ENCODE results near the gene ZNF639. TPM values are rescaled to one million over a fixed set of nuclear protein-coding genes. Genes with fewer than 3 reads are reported as not detected.
A peak's percentile ranks its signal among the peaks of the same experiment; 100 is the strongest.

ZNF639 gene
- total and polyA plus RNA-seq, 9 of the 15 experiments (the other 6 are each of a cell fraction or from before 2014, with no cell fraction given), result 17.6 to 88.1 (median 53.7) TPM

DNA sequence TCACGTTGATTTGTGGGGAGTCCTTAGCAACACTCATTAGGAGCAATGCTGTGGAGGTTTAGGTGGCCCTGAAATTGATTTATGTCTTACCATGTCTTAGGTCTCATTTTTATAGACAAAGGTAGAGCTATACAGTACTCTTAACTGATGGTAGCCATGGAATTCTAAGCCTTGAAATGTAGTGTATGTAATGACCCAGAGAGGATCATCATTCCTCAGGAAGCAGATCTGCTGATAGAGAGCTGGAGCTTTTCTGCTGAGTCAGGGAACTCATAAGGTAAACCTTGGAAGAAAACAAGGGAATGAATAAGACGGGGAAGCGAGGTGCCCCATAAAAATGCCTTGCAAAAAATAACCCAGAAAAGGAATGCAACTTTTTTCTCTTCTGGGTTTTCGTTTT, 34.0 kb upstream of the ZNF639 start (continued):
- TF ChIP-seq TEAD4 (IDR thresholded peaks at IDR 0.05; ENCODE audit: low read length) (peak; percentile 48; the same call in 1 of the 2 replicates), TEAD4 (CRISPR knock-in tag; IDR thresholded peaks at IDR 0.05; ENCODE audit: borderline replicate concordance) (no peak), EWSR1 (IDR thresholded peaks at IDR 0.05; ENCODE audit: borderline replicate concordance, low read depth, partially characterized antibody) (no peak), U2AF1 (optimal IDR thresholded peaks at IDR 0.05; ENCODE audit: low read depth, low read length) (no peak), ELK1 (CRISPR knock-in tag; IDR thresholded peaks at IDR 0.05) (no peak), ZNF140 (CRISPR knock-in tag; IDR thresholded peaks at IDR 0.05) (no peak), HMG20A (CRISPR knock-in tag; conservative IDR thresholded peaks at IDR 0.05) (no peak), ZNF717 (CRISPR knock-in tag; IDR thresholded peaks at IDR 0.05) (no peak), RBM17 (IDR thresholded peaks at IDR 0.05; ENCODE audit: borderline replicate concordance, low read depth, low read length) (no peak), SAP30 (IDR thresholded peaks at IDR 0.05; ENCODE audit: borderline replicate concordance, insufficient read depth, low read depth, low read length, poor library complexity, severe bottlenecking) (no peak), CBX5 (IDR thresholded peaks at IDR 0.05; ENCODE audit: borderline replicate concordance, low read depth) (no peak), ZNF165 (CRISPR knock-in tag; IDR thresholded peaks at IDR 0.05; ENCODE audit: borderline replicate concordance) (no peak), SMARCA4 (IDR thresholded peaks at IDR 0.05) (peak; percentile 70), GTF2E2 (tag; IDR thresholded peaks at IDR 0.05) (no peak), MEF2D (tag; conservative IDR thresholded peaks at IDR 0.05; ENCODE audit: low read depth) (no peak), SPI1 (IDR thresholded peaks at IDR 0.05; ENCODE audit: borderline replicate concordance, low read depth, low read length) (no peak), MECOM (CRISPR knock-in tag; IDR thresholded peaks at IDR 0.05) (peak; percentile 29; the same call in 1 of the 2 replicates), EP300 (IDR thresholded peaks at IDR 0.05; ENCODE audit: low read length) (peak; percentile 48; the same call in 1 of the 2 replicates), NFE2 (IDR thresholded peaks at IDR 0.05; ENCODE audit: low read depth) (peak; percentile 91), NFYB (IDR thresholded peaks at IDR 0.05; ENCODE audit: extremely low read depth, insufficient read length) (no peak), TSC22D4 (tag; IDR thresholded peaks at IDR 0.05) (no peak), FOXJ2 (tag; IDR thresholded peaks at IDR 0.05) (peak; percentile 46; the same call in 1 of the 2 replicates), ZNF217 (CRISPR knock-in tag; IDR thresholded peaks at IDR 0.05) (no peak), SMAD1 (IDR thresholded peaks at IDR 0.05; ENCODE audit: low read depth, low read length, partially characterized antibody) (no peak), ZFP1 (CRISPR knock-in tag; IDR thresholded peaks at IDR 0.05) (no peak)
- TF ChIP-seq, protein P1, sequence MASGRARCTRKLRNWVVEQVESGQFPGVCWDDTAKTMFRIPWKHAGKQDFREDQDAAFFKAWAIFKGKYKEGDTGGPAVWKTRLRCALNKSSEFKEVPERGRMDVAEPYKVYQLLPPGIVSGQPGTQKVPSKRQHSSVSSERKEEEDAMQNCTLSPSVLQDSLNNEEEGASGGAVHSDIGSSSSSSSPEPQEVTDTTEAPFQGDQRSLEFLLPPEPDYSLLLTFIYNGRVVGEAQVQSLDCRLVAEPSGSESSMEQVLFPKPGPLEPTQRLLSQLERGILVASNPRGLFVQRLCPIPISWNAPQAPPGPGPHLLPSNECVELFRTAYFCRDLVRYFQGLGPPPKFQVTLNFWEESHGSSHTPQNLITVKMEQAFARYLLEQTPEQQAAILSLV (tag; IDR thresholded peaks at IDR 0.05), result 0 out of 2 replicates have a peak, but pooled peaks have one; percentile 19
- TF ChIP-seq, protein P2, sequence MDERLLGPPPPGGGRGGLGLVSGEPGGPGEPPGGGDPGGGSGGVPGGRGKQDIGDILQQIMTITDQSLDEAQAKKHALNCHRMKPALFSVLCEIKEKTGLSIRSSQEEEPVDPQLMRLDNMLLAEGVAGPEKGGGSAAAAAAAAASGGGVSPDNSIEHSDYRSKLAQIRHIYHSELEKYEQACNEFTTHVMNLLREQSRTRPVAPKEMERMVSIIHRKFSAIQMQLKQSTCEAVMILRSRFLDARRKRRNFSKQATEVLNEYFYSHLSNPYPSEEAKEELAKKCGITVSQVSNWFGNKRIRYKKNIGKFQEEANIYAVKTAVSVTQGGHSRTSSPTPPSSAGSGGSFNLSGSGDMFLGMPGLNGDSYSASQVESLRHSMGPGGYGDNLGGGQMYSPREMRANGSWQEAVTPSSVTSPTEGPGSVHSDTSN (CRISPR knock-in tag; IDR thresholded peaks at IDR 0.05; ENCODE audit: low read depth), result no peak
- TF ChIP-seq, protein P2 (tag; conservative IDR thresholded peaks at IDR 0.05; ENCODE audit: low read depth), result peak; percentile 85

Data from K562 (cell line).